SIG-M5 (cell line): ENCODE results near the gene GREM1.

Source experiments
- DNase-seq: peaks from one replicate; lab custom pipeline; 2025; lab: John Stamatoyannopoulos, UW

Gene GREM1

GRCh38 chr15:32784581-32784980 is 66.8 kb downstream of the GREM1 start:
- DNase-seq: no peak

- no peak for DNase-seq
These were observed 69.1 kb downstream of the GREM1 start for GRCh38 chr15:32786906-32787305.

- DNase-seq: no peak
These were observed 70.1 kb downstream of the GREM1 start for GRCh38 chr15:32787949-32788348.

GRCh38 chr15:32790352-32790999 is 72.7 kb downstream of the GREM1 start:
- no peak for DNase-seq

GRCh38 chr15:32792436-32792835 is 74.6 kb downstream of the GREM1 start:
- DNase-seq: no peak
